ENCODE results near the gene NYAP1.
A peak's percentile ranks its signal among the peaks of the same experiment; 100 is the strongest.
"Not testable (repeated sequence)": the region's sequence is repeated elsewhere in the genome, so short reads cannot be mapped to it uniquely, and the experiment has no call there.

NYAP1 gene

DNA sequence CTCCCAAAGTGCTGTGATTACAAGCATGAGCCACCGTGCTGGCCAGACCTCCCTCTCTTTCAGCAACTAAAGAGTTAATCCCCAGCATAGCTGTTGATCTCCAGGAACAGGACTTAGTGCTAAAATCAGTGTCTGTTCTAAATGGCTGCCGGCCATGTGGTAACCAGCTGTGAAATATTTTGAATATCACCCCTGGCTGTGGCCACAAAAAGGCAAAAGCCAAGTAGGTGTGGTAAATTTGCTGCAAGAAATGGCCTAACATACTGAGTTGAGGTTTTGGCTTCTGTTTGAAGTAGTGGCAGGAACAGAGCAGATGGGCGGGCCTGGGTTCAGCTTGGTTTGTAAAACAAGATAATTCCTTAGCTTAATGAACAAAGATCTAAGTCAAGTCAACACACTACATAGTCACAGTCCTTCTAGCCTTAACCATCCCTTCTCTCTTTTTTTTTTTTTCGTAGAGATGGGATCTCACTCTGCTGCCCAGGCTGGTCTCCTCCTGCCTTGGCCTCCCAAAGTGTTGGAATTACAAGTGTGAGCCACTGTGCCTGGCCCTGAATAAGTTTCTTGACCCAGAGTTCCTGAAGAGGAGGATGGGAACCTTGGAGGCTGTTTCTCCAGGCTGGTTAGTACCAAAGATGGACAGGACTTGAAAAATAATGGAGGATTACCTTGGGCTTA, 32.5 kb downstream of the NYAP1 start:
- DNase-seq, result peak; percentile 8 to 33

GRCh38 chr7:100517305-100517704, 33.6 kb downstream of the NYAP1 start:
- DNase-seq, result no peak

- DNase-seq, result no peak
These were observed 35.9 kb downstream of the NYAP1 start for GRCh38 chr7:100519580-100519979.

DNA sequence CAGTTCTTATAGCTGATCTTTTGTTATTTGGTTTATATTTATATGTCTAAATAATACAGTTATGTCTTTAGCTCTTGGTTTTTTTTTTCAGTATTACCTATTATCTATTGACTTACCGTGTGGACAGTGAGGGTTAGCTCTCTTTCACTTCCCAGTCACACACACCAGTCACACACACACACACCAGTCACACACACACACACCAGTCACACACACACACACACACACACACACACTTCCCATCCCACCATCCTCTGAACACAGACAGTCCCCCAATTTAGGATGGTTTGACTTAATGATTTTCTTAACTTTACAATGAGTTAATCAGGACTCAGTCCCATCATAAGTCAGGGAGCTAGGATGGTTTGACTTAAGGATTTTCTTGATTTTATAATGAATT, 36.4 kb downstream of the NYAP1 start:
- no peak for DNase-seq

- DNase-seq, result no peak
These were observed 37.3 kb downstream of the NYAP1 start for GRCh38 chr7:100521076-100521475.

GRCh38 chr7:100521909-100522593, 38.3 kb downstream of the NYAP1 start:
- DNase-seq, result not testable (repeated sequence)

DNA sequence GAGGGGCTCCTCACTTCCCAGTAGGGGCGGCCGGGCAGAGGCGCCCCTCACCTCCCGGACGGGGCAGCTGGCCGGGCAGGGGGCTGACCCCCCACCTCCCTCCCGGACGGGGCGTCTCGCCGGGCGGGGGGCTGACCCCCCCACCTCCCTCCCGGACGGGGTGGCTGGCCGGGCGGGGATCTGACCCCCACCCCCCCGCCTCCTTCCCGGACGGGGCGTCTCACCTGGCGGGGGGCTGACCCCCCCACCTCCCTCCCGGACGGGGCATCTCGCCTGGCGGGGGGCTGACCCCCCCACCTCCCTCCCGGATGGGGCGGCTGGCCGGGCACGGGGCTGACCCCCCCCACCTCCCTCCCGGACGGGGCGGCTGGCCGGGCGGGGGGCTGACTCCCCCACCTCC, 39.5 kb downstream of the NYAP1 start:
- DNase-seq, result not testable (repeated sequence)

- DNase-seq, result not testable (repeated sequence)
These were observed 44.6 kb downstream of the NYAP1 start for GRCh38 chr7:100528108-100528866.

- DNase-seq, result no peak
These were observed 48.7 kb downstream of the NYAP1 start for GRCh38 chr7:100532165-100533022.

GRCh38 chr7:100535982-100536381, 52.3 kb downstream of the NYAP1 start:
- DNase-seq, result not testable (repeated sequence)

GRCh38 chr7:100536695-100537094, 53.0 kb downstream of the NYAP1 start:
- DNase-seq, result not testable (repeated sequence)

DNA sequence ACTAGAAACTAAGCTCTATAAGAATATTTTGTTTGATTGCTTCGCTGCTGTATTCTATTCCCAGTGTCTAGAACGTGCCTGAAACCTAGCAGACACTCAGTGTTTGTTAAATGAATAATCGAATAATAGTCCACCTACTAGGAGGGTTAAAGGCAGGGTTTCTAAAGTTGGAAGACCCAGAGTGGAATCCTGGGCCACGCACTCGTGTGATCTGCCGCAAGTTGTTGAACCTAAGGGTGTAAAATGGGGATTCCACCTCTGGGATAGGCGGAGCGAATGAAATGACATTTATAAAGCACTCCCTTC, 54.6 kb downstream of the NYAP1 start:
- DNase-seq, result no peak

DNA sequence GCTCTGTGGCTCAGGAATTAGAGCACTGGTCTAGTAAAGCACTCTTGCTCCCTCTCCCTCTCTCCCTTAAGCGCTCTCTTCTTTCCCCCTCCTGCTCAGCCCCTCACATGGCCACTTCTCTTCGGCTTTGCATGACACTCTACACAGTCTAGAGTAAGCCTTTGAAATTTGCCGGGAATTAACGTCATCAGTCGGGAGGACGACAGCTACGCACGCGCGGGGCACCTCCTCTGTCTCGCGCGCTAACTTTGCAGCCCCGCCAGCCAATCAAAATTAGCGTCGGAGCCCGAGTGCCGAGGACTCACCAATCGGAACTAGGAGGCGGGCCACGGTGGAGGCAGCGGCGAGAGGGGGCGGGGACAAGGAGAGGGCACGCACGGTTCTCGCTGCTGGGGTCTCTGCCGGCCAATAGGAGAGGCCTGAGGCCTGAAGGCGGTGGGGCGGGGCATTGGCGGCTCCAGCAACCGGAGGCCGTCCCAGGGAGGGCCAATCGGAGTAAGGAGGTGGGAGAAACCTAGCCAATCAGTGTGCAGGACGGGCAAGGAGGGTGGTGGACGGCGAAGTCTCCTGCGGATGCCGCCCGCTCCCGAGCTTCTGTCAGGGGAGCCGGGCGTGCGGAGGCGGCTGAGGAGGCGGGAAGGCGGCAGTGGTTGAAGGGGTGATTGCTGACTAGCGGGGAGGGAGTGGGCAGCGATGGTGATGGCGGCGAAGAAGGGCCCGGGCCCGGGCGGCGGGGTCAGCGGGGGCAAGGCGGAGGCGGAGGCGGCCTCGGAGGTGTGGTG, 55.1 kb downstream of the NYAP1 start, which contains the start of gene AGFG2:
TSS of gene AGFG2 (plus strand) at position 550 of the 782 bp plus-strand sequence. CDS start at position 694, 144 bp downstream.
- peak; percentile 100 for DNase-seq

DNA sequence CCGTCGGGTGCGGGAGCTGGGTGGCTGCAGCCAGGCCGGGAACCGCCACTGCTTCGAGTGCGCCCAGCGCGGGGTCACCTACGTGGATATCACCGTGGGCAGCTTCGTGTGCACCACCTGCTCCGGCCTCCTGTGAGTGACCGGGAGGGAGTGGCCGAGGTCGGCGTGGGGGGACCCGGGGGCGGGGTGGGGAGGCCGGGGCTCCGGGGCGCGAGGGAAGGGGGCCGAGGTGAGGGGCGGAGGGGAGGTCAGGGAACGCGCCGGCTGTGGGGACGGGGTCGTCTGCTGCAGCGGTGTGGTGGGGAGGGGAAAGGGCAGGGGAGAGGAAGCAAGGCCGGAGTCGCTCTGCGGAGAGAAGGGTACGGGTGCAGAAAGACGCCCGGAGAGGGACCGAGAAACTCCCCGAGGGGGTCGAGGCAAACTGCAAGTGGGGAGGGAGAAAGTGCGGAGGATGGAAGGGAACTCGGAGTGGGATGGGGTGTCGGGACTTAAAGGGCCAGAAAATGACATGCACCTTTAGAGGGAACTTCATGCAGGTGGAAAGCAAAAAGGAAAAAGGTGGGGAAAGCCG, 55.8 kb downstream of the NYAP1 start:
- no peak for DNase-seq

GRCh38 chr7:100540073-100540723, 56.5 kb downstream of the NYAP1 start:
- DNase-seq, result no peak

GRCh38 chr7:100541309-100541708, 57.6 kb downstream of the NYAP1 start:
- DNase-seq, result not testable (repeated sequence)

DNA sequence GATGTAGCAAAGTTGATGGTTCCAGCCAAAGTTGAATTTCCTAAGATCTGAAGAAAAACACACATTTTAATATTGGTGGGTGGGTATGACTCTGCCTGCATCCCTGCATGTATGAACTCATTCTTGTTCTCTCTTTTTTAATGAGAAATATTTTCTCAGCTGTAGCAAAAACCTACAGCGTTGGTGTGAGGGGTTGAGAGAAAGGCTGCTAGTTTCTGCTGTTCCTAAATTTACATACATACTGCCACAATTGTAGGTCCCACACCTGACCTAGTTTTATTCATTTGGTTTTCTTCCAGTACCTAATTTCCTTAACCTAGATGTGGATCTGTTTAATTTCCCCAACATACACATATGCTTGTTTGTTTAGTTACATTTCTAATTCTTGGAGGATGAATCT, 59.9 kb downstream of the NYAP1 start:
- DNase-seq, result no peak

GRCh38 chr7:100544386-100544785, 60.7 kb downstream of the NYAP1 start:
- no peak for DNase-seq

All from activated CD4-positive, alpha-beta T cell treated with anti-CD3 and anti-CD28 coated beads for 4 hours (primary cell).